Neural progenitor cell (in vitro differentiated cells): ENCODE measurements around the gene WAC.

Experiments
- EZH2 ChIP-seq: fragments of 200-600 bp; sonication (generic); IDR thresholded peaks from 2 replicates; pipeline ENCODE4 v1.6.1; 2017; ENCODE audit warnings: antibody characterized with exemption, mild to moderate bottlenecking, moderate library complexity
- EZH2phosphoT487 ChIP-seq: fragments of 200-600 bp; sonication (generic); IDR thresholded peaks from 2 replicates; pipeline ENCODE4 v1.6.1; 2017; ENCODE audit warnings: antibody characterized with exemption
- TF ChIP-seq, protein P1 (sequence below): fragments of 200-600 bp; sonication (generic); IDR thresholded peaks from 2 replicates; pipeline ENCODE4 v1.5.1; 2017; ENCODE audit warnings: antibody characterized with exemption, mild to moderate bottlenecking

DNA sequence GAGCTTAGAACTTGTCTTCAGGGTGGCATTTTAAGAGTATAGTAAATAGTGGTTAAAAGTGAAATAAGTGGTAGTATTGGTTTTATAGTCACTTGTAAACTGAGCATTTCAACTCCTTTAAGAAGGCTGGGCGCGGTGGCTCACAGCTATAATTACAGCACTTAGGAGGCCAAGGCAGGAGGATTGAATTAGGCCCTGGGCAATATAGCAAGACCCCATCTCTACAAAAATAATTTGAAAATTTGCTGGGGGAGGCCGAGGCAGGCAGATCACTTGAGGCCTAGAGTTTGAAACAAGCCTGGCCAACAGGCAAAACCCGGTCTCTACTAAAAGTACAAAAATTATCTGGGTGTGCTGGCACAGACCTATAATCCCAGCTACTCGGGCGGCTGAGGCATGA, 80.0 kb downstream of the WAC start:
- TF ChIP-seq, protein P1, sequence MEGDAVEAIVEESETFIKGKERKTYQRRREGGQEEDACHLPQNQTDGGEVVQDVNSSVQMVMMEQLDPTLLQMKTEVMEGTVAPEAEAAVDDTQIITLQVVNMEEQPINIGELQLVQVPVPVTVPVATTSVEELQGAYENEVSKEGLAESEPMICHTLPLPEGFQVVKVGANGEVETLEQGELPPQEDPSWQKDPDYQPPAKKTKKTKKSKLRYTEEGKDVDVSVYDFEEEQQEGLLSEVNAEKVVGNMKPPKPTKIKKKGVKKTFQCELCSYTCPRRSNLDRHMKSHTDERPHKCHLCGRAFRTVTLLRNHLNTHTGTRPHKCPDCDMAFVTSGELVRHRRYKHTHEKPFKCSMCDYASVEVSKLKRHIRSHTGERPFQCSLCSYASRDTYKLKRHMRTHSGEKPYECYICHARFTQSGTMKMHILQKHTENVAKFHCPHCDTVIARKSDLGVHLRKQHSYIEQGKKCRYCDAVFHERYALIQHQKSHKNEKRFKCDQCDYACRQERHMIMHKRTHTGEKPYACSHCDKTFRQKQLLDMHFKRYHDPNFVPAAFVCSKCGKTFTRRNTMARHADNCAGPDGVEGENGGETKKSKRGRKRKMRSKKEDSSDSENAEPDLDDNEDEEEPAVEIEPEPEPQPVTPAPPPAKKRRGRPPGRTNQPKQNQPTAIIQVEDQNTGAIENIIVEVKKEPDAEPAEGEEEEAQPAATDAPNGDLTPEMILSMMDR = no peak
- TF ChIP-seq EZH2 = no peak
- TF ChIP-seq EZH2phosphoT487 = no peak
